Dendritic cell treated with granulocyte-macrophage colony-stimulating factor and Interleukin-4, amounts not matched to agents 40 ng/mL and 50 ng/mL, for 4 days (primary cell): ENCODE data around the gene EPHA6.

Experiments
- H3K27ac Mint-ChIP-seq: one replicate; pipeline ENCODE4 v1.8.0; 2022; ENCODE audit warnings: mild to moderate bottlenecking, mixed read lengths
- H3K27me3 Mint-ChIP-seq: one replicate; pipeline ENCODE4 v1.8.0; 2022; ENCODE audit warnings: mild to moderate bottlenecking, mixed read lengths
- H3K36me3 Mint-ChIP-seq: one replicate; pipeline ENCODE4 v1.8.0; 2022; ENCODE audit warnings: low read depth, mixed read lengths
- H3K4me1 Mint-ChIP-seq: one replicate; pipeline ENCODE4 v1.8.0; 2022; ENCODE audit warnings: low read depth, mixed read lengths
- H3K4me3 Mint-ChIP-seq: one replicate; pipeline ENCODE4 v1.8.0; 2022; ENCODE audit warnings: mild to moderate bottlenecking, moderate library complexity, mixed read lengths
- H3K9me3 Mint-ChIP-seq: one replicate; pipeline ENCODE4 v1.8.0; 2022; ENCODE audit warnings: mixed read lengths
- intact Hi-C: fragments of 100-400 bp; cut with micrococcal nuclease; formaldehyde crosslinking; loops from one replicate; pipeline ENCODE4 v1.15.0; 2022

The EPHA6 gene

GRCh38 chr3:96813820-96814650, at the start of gene EPHA6:
Gene EPHA6, plus strand, starts transcription at chr3:96814594.
- peaks cover 5% of the 10 kb centered on the region for H3K4me1 Mint-ChIP-seq
- intact Hi-C loops: no loop called here

DNA sequence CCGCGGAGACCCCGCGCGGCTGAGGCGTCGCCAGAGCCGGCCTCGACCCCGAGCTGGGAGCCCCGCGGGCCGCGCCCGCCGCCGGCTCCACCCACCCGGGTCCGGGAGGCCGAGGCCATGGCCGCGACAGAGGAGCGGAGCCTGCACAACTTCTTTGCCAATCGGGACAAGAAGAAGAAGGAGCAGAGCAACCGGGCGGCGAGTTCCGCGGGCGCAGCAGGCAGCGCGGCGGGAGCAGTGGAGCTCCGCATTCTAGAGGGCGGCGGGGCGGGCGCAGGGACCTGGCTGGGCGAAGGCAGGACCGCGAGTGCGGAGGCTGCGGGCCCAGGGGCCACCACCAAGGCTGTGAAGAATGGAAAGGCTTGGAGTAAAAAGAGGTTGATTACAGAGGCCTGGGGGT, 37.6 kb upstream of the EPHA6 start:
- intact Hi-C loops: no loop called here
- Mint-ChIP-seq H3K27ac (no peak overlapping the region), H3K4me3 (no peak overlapping the region)

More at GRCh38 chr3:96813820-96814650, at the start of gene EPHA6:
- Mint-ChIP-seq H3K4me3 (peak within 1 kb of the TSS; percentile 62), H3K27ac (no peak within 1 kb of the TSS), H3K27me3 (peaks cover 37% of the 10 kb centered on the region), H3K9me3 (no peaks in the 10 kb centered on the region), H3K36me3 (no peaks in the 10 kb centered on the region)

GRCh38 chr3:96779810-96780209, 34.6 kb upstream of the EPHA6 start:
- H3K27ac Mint-ChIP-seq: no peak overlapping the region
- intact Hi-C loops: no loop called here
- no peaks in the 10 kb centered on the region for H3K36me3 Mint-ChIP-seq
- H3K4me3 Mint-ChIP-seq: no peak overlapping the region
- no peaks in the 10 kb centered on the region for H3K4me1 Mint-ChIP-seq
- H3K27me3 Mint-ChIP-seq: no peaks in the 10 kb centered on the region
- H3K9me3 Mint-ChIP-seq: peaks cover 58% of the 10 kb centered on the region

More for the DNA sequence above, 37.6 kb upstream of the EPHA6 start:
- Mint-ChIP-seq H3K4me1 (no peaks in the 10 kb centered on the region), H3K27me3 (no peaks in the 10 kb centered on the region), H3K36me3 (no peaks in the 10 kb centered on the region), H3K9me3 (peaks cover 80% of the 10 kb centered on the region)

GRCh38 chr3:96796101-96796500, 18.3 kb upstream of the EPHA6 start:
- no peaks in the 10 kb centered on the region for H3K36me3 Mint-ChIP-seq
- peaks cover 8% of the 10 kb centered on the region for H3K9me3 Mint-ChIP-seq
- no peaks in the 10 kb centered on the region for H3K4me1 Mint-ChIP-seq
- no peak overlapping the region for H3K4me3 Mint-ChIP-seq
- no peaks in the 10 kb centered on the region for H3K27me3 Mint-ChIP-seq
- intact Hi-C loops: no loop called here
- H3K27ac Mint-ChIP-seq: no peak overlapping the region

- H3K9me3 Mint-ChIP-seq: no peaks in the 10 kb centered on the region
- no peaks in the 10 kb centered on the region for H3K4me1 Mint-ChIP-seq
- no peaks in the 10 kb centered on the region for H3K36me3 Mint-ChIP-seq
- H3K27ac Mint-ChIP-seq: no peak overlapping the region
- no peaks in the 10 kb centered on the region for H3K27me3 Mint-ChIP-seq
- no peak overlapping the region for H3K4me3 Mint-ChIP-seq
- intact Hi-C loops: no loop called here
Observed at GRCh38 chr3:96803870-96804269, 10.5 kb upstream of the EPHA6 start.

DNA sequence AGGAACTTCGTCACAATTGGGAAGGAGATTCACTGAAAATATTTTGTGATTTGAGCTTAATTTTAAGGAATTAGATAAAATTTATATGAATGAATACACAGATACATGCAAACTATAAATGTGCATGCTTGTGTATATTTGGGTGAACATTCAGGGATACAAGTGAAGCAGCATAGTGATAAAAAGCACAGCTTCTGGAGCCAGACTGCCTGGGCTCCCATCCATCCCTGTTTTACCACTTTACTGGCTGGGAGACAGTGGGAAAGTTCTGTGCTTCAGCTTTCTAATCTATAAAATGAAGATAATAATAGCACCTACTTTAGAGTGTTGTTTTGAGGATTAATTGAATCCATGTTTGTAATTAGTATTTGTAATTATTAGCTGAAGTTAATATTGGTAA, 8.1 kb upstream of the EPHA6 start:
- H3K4me1 Mint-ChIP-seq: no peaks in the 10 kb centered on the region
- no peak overlapping the region for H3K4me3 Mint-ChIP-seq
- no peaks in the 10 kb centered on the region for H3K36me3 Mint-ChIP-seq
- H3K27me3 Mint-ChIP-seq: no peaks in the 10 kb centered on the region
- no peak overlapping the region for H3K27ac Mint-ChIP-seq
- H3K9me3 Mint-ChIP-seq: no peaks in the 10 kb centered on the region
- intact Hi-C loops: no loop called here

DNA sequence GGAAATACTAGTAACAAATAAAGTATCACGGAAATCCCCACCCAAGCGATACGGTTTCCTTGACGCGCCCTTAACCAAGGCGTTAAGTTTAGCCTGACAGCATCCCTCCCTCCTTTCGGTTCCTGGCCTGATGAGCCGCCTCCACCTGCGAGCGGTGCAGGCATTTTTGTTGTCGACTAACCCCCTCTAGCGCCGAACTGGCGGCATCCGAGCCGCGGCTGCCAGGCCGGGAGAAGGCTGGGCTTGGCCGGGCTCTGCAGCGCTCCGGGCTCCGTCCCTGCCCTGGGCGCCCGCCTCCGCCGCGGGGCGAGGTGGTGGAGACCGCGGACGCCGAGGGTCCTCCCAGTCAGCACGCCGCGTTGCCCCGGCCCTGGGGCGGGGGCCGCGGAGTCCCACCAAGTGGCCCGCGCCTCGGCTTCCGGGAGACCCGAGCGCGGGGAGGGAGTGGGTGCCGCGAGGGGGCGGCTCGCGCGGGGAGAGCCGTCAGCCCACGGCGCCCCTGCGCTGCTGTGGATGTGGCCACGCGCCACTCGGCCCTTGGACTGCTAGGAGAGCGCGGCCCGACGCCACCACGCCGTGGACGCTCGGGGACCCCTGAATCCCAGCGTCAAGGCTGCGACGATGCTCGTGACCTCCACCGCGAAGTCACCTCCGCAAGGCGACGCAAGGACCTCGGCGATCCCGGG, 1.1 kb upstream of the EPHA6 start:
- no peak overlapping the region for H3K27ac Mint-ChIP-seq
- intact Hi-C loops: no loop called here
- peaks cover 5% of the 10 kb centered on the region for H3K4me1 Mint-ChIP-seq
- peaks cover 37% of the 10 kb centered on the region for H3K27me3 Mint-ChIP-seq
- no peaks in the 10 kb centered on the region for H3K9me3 Mint-ChIP-seq
- no peaks in the 10 kb centered on the region for H3K36me3 Mint-ChIP-seq
- peak overlapping the region; percentile 62 for H3K4me3 Mint-ChIP-seq

DNA sequence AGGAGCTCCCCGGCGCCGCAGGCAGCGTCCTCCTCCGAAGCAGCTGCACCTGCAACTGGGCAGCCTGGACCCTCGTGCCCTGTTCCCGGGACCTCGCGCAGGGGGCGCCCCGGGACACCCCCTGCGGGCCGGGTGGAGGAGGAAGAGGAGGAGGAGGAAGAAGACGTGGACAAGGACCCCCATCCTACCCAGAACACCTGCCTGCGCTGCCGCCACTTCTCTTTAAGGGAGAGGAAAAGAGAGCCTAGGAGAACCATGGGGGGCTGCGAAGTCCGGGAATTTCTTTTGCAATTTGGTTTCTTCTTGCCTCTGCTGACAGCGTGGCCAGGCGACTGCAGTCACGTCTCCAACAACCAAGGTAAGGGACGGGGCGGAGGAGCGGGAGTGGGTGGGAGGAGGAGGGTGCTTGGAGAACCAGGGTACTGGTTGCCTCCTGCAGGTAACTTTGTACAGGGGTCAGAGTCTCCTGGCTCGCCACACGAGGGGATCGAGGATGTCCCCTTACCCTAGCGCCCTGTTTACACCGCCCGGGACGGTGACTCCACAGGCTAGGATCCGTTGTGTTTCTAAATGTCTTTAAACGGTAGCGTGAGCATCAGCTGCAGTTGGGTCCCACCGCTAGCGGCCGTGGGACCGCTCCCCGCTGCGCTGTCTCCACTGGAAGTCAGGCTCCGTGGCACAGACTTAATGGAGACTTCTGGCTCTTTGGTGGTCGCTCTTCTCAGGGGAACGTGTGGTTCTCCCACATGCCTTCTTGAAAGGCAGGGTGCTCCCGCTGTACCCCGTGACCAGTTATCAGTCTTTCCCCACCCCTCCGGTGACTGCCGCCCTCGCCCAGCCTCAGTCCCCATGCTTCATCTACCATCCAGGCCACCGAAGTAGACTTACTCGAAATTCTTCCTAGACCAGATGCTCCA, 515 bp downstream of the EPHA6 start:
- Mint-ChIP-seq H3K36me3 (no peaks in the 10 kb centered on the region), H3K27me3 (peaks cover 37% of the 10 kb centered on the region), H3K9me3 (no peaks in the 10 kb centered on the region), H3K4me1 (peaks cover 5% of the 10 kb centered on the region), H3K27ac (no peak overlapping the region), H3K4me3 (no peak overlapping the region)
- intact Hi-C loops: no loop called here

- Mint-ChIP-seq H3K4me3 (no peak overlapping the region), H3K27ac (no peak overlapping the region), H3K36me3 (no peaks in the 10 kb centered on the region), H3K4me1 (no peaks in the 10 kb centered on the region), H3K9me3 (no peaks in the 10 kb centered on the region), H3K27me3 (no peaks in the 10 kb centered on the region)
- intact Hi-C loops: no loop called here
Observed at GRCh38 chr3:96831175-96831574, 16.8 kb downstream of the EPHA6 start.

DNA sequence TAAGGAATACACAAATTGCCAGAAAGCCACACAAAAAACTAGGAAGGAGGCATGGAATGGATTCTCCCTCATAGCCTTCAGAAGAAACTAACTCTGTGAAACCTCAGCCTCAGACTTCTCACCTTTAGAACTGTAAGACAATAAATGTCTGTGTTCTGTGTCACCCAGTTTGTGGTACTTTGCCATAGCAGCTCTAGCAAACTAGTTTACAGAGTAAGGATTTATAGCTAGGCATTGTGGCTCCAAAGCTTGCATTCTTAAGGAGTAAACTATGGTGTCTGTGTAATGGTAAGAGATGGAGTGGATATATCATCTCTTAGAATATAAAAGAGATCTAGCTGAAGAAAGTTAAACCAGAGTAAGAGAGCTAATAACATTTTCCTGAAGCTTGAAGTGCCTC, 18.9 kb downstream of the EPHA6 start:
- Mint-ChIP-seq H3K27me3 (no peaks in the 10 kb centered on the region), H3K9me3 (no peaks in the 10 kb centered on the region), H3K27ac (no peak overlapping the region), H3K4me3 (no peak overlapping the region), H3K4me1 (no peaks in the 10 kb centered on the region), H3K36me3 (no peaks in the 10 kb centered on the region)
- intact Hi-C loops: no loop called here

DNA sequence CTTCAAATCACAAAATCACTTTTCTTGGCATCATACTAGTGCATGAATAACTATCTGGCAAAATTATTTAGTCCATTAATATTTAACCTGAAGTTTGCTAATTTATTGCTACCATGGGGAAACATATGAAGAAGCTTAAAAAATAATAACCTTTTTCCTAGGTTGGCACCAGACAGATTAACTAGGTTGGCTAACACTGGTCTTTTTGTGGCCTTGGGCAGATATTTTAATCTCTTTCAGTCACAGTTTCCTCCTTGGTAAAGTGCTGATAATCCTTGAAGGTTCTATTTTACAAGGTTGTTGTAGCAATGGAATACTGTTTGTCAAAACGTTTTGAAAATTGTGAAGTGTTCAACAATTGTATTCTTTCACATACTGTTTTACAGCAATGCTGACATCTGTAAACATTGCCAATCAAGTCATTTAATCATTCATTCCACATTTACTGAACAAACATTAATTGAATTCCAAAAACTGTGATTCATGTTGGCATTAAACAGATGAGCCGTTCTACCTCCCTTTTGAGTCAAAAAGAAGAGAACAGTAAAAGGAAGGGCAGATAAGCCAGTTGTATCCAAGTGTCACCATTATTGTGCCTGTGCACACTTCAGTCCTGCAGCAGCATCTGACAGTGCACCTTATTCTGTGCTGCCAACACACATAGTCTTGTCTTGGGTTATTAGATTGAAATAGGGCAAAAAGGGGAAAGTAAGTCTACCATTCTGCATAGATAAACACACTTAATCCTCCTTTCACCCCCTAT, 21.9 kb downstream of the EPHA6 start:
- Mint-ChIP-seq H3K9me3 (no peaks in the 10 kb centered on the region), H3K36me3 (no peaks in the 10 kb centered on the region)
- intact Hi-C loops: no loop called here

GRCh38 chr3:96843505-96844203, 29.3 kb downstream of the EPHA6 start:
- no peaks in the 10 kb centered on the region for H3K9me3 Mint-ChIP-seq

More for the DNA sequence above, 21.9 kb downstream of the EPHA6 start:
- no peaks in the 10 kb centered on the region for H3K27me3 Mint-ChIP-seq
- H3K27ac Mint-ChIP-seq: no peak overlapping the region
- H3K4me1 Mint-ChIP-seq: no peaks in the 10 kb centered on the region
- H3K4me3 Mint-ChIP-seq: no peak overlapping the region

GRCh38 chr3:96844204-96844514, 29.8 kb downstream of the EPHA6 start:
- Mint-ChIP-seq H3K4me3 (no peak overlapping the region), H3K36me3 (no peaks in the 10 kb centered on the region), H3K4me1 (no peaks in the 10 kb centered on the region), H3K27ac (no peak overlapping the region), H3K27me3 (no peaks in the 10 kb centered on the region), H3K9me3 (no peaks in the 10 kb centered on the region)
- intact Hi-C loops: no loop called here

More at GRCh38 chr3:96843505-96844203, 29.3 kb downstream of the EPHA6 start:
- no peaks in the 10 kb centered on the region for H3K27me3 Mint-ChIP-seq
- intact Hi-C loops: no loop called here
- H3K36me3 Mint-ChIP-seq: no peaks in the 10 kb centered on the region
- no peak overlapping the region for H3K27ac Mint-ChIP-seq
- H3K4me3 Mint-ChIP-seq: no peak overlapping the region
- H3K4me1 Mint-ChIP-seq: no peaks in the 10 kb centered on the region
